Activated CD8-positive, alpha-beta memory T cell treated with anti-CD3 and anti-CD28 coated beads, Interleukin-2, amount 50 U/mL, for 24 hours (primary cell): ENCODE data around the gene EXOC4.

ENCODE experiments used
- DNase-seq: peaks from one replicate; pipeline ENCODE4 v3.0.0-alpha.2; 2020; ENCODE audit errors: extremely low read depth

EXOC4 gene

DNA sequence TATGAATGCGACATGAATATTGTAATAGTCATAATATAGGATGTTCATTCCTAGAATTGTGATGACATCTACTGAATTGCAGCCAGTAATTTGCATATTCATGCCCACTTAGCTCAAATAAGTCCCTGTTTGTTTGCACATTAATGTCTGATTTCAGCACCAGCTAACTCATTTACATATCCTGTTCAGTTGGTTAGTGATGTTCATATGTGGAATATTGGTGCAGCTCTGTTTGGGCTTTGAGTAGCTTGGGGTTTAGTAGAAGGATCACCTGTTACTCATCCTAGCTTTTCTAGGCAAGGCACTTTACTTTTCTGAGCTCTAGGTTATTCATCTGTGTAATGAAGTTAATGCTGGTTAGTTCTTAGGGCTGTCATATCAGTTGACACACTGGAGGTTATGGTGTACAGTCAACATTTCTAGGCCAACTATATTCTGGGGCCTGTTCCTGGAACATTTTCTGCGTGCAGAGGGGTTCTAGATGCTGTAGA lies 238.4 kb downstream of the EXOC4 start:
- DNase-seq: no peak

- no peak for DNase-seq
Observed at GRCh38 chr7:133491846-133492652, 239.2 kb downstream of the EXOC4 start.

DNA sequence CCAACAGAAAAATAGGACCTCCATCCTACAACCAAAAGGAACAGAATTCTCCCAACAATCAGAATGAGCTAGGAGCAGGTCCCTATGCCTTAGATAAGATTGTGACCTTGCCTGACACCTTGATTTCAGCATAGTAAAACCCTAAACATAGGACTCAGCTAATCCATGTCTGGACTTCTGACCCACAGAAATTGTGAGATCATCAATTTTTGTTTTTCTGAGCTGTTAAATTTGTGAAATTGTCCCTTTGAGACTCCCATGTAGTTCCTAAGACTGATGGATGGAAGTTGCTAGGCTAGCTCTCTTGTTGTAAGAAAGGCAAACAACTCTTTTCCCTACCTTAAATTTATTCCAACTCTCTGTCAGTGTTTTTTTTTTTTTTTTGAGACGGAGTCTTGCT lies 244.2 kb downstream of the EXOC4 start:
- no peak for DNase-seq

GRCh38 chr7:133501771-133502170 lies 248.9 kb downstream of the EXOC4 start:
- no peak for DNase-seq

DNA sequence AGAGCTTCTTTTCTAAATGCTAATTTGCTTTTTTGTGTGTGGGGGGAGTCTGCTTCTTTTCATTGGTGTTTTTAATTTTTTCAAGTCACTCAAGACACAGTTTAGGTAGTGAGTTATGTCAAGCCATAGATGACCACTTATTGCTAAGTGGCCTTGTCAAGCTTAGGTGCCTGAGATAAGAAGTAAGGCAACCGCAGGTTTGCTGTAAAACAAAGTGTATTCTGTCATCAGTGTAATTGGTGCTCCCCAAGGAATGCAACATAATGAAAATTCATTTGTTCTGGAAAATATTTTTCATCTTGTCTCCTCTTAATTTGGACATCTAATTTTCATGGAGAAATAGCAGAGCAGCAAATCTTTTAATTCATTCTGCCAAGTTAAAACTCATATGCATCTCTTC lies 249.6 kb downstream of the EXOC4 start:
- no peak for DNase-seq

GRCh38 chr7:133502972-133503371 lies 250.1 kb downstream of the EXOC4 start:
- DNase-seq: no peak

DNA sequence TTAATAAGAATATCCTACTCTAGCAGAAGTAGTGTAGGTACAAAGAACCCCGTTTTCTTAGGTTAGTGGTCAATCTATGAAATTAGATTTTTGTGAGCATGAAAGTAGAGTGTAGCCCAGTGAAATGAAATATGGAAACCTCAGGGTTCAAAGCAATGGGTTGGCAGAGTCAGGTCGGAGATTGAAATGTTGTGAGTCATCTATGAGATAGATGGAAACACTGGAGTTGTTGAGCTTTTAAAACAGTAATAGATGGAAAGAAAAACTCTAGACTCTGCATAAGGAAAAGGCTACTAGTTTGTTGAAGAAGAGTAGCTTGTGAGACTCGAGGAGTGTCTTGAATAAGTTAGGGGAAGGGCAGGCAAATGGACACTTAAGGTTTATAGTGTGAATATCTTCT lies 251.9 kb downstream of the EXOC4 start:
- no peak for DNase-seq

DNA sequence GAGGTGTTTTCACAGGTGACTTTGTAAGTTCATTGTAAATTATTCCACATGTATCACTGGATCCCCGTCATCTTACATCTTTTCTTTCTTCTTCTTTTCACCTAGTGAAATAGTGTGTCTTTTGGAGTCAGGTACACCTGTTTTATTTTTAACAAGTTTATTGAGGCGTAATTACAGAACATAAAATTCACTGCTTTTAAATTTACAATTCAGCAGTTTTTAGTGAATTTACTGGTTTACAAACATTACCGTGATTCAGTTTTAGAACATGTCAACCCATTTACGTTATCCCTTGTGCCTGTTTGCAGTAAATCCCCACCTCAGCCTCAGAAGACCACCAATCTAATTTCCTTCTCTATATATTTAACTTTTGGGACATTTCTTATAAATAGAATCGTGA lies 256.9 kb downstream of the EXOC4 start:
- no peak for DNase-seq

DNA sequence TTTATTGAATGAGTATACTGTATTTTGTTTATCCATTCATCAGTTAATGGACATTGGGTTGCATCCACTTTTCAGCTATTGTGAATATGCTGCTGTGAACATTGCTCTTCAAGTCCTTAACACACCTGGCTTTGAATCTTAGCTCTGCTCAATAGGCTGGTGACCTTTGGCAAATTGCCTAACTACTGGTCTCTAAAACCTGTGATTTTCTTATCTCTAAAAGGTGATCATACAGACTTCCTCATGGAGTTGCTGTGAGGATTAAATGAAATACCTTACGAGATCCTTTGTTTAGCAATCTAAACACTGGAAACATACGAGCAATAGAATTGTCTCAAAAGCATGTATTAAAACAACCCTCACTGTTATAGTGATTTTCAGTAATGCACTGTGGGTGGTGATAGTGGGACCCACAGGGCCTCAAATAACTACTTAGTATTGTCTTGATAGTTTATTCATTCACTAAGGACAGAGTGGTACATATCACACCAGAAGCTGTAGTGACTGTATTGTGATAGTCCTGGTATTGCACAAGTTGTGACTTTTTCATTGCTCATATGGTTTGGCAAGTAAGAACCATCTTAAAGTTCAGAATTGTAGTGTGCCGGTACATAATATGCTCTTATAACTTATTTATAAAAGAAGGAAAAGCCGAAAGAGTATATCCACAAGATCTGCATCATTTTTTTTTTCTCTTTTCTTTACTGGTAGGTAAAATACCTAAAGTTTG lies 257.6 kb downstream of the EXOC4 start:
- DNase-seq: no peak

GRCh38 chr7:133511252-133511651 lies 258.4 kb downstream of the EXOC4 start:
- no peak for DNase-seq

- no peak for DNase-seq
Observed at GRCh38 chr7:133511708-133512107, 258.8 kb downstream of the EXOC4 start.

DNA sequence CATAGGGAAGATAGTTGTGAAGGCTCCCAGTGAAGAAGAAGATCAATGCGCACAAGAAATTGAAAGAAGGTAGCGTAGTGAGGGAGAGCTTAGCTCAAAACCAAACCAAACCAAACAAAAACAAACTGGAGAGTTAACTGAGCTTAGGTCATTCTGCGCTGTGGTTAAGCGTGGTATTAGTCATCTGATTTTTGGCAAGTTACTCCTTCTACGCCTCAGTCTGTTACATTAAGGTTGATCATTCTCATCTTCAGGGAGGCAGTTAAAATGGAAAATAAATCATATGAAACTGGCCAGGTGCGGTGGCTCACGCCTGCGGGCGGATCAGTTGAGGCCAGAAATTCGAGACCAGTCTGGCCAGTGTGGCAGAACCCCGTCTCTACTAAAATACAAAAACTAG lies 259.7 kb downstream of the EXOC4 start:
- DNase-seq: no peak

DNA sequence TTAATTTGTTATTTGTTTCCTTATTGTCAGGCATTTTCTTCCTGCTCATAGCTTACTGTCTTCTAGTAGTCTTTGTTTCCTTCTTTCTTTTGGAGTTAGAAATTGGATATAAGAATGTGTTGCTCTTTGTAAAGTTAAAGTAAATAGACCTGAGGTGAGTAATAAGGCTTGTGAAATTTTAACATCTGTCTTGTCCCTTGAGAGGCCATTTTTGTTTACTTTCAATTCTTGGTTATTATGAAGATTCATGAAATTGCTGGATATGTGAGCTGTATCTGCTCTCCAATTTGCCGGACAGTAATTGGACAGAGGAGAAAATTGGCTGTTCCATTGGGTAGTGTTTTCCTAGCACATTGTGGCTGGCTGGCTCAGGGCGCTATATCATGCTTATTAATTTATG lies 260.7 kb downstream of the EXOC4 start:
- no peak for DNase-seq

DNA sequence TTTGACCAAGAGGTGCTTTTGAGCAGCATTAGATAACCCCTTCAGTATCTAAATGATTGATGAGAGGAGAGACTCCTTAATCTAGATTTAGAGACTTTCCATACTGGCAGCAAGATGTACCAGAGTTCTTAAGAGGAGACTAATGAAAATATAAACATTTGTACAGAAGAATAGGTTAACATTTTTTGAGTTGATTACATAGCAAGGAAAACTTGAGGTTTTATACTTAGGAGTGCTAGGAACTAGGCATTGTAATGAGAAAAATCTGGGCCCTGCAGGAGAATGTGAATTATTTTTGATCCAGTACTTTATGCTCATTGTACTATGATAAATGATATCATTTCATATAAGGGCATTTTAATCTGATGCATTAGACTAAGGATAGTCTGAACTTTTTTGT lies 261.7 kb downstream of the EXOC4 start:
- DNase-seq: no peak

DNA sequence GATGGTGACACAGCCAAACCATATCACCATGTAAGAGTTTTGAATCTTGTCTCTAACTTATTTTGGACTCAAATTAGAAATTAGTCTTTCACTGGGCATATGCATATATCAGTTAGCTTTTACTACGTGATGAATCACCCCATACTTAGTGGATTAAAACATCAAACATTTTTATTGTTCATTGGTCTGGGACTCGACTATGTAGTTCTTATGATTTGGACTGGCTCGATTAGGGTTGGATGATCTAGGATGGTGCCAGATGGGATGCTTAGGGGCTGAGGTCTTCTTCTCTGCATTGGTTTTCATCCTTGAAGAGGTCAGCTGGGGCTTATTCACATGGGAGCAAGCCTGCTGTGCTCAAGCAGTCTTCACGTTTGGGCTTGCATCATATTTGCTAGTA lies 264.9 kb downstream of the EXOC4 start:
- DNase-seq: no peak

GRCh38 chr7:133518718-133519117 lies 265.8 kb downstream of the EXOC4 start:
- no peak for DNase-seq

DNA sequence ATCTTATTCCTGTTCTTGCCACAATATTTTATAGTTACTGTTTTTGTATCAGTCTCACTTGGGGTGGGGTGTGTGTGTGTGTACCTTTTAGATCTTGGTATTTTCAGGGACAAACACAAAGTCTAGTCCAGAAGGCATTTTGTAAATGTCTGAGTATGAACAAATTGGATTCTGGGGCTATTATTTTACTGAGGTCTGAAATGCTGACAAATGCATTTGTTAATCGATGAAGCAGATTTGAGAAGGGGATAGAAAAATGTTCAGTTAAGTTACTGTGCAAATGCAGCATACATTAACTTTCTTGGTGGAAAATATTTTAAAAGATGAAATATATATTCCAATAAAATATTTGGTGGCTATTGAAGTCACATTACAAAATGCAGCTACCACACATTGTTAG lies 267.4 kb downstream of the EXOC4 start:
- no peak for DNase-seq

DNA sequence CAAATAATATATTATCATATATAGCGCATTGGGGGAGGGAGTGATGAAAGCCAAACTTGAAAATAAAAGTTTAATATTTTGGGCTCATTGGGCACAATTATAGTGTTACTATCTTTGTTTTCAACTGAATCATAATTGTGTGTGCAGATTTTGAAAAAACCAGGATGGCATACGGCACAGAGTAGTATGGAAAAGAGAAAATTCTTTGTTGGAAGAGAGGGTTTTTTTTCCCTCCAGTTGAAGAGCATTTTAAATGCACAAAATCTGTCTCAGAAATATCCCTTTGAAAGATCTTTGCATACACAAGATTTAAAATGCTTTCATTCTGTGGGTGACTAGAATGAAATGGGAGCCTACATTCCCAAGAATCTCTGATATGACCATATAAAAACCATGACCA lies 269.6 kb downstream of the EXOC4 start:
- no peak for DNase-seq

GRCh38 chr7:133528796-133529195 lies 275.9 kb downstream of the EXOC4 start:
- DNase-seq: no peak

GRCh38 chr7:133529861-133530260 lies 277.0 kb downstream of the EXOC4 start:
- no peak for DNase-seq

- DNase-seq: no peak
Observed at GRCh38 chr7:133530682-133531081, 277.8 kb downstream of the EXOC4 start.

DNA sequence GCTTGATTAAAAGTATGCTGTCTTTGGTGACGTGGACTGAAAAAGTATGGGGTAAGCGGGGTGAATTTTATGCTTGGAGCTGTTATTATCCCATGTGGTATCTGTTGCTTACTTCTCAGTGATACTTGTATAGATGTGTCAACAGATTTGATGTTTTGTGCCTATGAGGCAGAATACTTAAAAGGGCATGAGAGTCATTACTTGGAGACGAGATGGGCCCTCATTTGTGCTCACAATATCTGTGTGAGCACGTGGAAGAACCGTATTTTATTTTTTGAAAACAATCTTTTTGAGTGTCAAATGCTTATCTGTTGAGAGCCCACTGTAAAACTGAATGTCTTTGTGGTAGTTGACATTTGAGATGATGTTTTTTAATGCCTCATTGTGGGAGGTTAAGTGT lies 281.9 kb downstream of the EXOC4 start:
- no peak for DNase-seq

DNA sequence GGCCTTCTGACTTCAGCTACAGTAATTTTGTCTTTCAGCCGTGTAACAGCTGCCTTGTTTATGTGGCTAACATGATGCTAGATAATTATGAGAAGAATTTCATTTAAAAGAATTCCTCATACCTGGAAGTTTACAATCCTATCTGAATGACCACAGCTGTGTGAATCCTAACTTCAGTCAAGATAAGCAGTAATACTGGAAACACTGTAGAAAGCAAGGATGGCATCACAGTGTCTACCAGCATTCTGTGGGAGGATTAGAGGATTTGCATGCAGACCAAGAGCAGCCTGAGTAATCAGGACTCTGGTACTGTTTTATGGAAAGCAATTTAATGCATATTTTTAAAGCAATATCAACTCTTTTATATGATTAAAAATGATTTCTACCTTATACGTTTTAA lies 282.4 kb downstream of the EXOC4 start:
- no peak for DNase-seq
